ENCODE results near the gene NOS1. TPM values are rescaled to one million over a fixed set of nuclear protein-coding genes. Genes with fewer than 3 reads are reported as not detected.

The NOS1 gene
- total RNA-seq, 4 donors from 2014 or later: 6.6 to 15.4 (median 12.0) TPM

DNA sequence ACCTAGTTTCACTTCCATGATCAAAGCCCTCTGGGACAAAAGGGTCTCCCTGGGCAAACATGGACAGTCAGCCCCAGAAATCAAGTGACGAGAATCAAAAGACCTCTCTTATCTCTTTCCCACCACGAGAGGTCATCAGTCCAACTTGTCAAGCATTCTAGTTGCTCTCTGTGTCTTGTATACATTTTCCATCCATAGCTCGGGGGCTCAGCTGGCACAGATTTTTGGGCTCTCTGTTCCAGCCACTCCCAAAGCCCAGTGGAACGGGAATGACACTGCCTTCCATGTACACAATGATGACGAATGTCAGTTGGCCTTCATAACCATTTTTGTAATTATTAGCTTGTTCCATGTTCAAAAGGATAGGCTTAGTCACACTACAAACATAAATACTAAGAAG is 29.7 kb downstream of the NOS1 start:
- no peak for DNase-seq (ENCODE audit: low spot score in 2 of 2)
- Histone ChIP-seq H3K4me3 (no peak overlapping the region), H3K27me3 (peaks cover 18% of the 10 kb centered on the region), H3K36me3 (no peaks in the 10 kb centered on the region), H3K27ac (no peak overlapping the region), H3K4me1 (peaks cover 15% of the 10 kb centered on the region), H3K9me3 (no peaks in the 10 kb centered on the region)
- WGBS: 58% methylated on average over 5 of the region's 5 CpGs
- no peak for TF ChIP-seq POLR2AphosphoS5 (IDR thresholded peaks at IDR 0.05)

DNA sequence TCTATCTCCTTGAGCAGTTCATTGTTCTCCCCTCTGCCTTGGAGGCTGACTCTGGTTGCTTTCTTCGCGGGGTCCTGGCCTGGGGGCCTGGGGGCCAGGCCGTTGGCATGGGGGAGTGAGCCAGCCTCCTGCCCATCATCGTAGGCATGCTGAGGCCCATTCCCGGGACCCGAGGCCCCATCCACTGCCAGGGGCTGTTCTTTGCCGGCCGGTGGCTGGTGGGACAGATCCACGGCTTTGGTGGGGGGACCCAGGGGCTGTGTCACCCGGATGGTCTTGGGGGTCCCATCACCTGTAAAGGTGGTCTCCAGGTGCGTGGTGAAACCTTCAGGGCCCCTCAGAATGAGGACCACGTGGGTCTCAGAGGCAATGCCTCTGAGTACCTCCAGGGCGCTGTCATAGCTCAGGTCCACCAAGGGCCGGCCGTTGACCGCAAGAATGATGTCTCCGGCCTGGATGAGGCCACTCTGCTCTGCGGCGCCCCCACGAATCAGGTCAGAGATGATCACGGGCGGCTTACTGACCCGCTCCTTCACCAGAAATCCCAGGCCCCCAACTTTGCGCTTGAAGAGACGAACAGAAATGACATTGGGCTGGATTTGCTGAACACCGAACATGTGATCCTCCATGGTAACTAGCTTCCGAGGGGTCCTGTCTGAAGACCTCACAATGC is 30.8 kb downstream of the NOS1 start:
- Histone ChIP-seq H3K27me3 (peaks cover 18% of the 10 kb centered on the region), H3K27ac (no peak overlapping the region), H3K9me3 (no peaks in the 10 kb centered on the region), H3K36me3 (no peaks in the 10 kb centered on the region), H3K4me1 (peaks cover 15% of the 10 kb centered on the region), H3K4me3 (no peak overlapping the region)
- TF ChIP-seq EP300 (IDR thresholded peaks at IDR 0.05) (no peak), POLR2A (IDR thresholded peaks at IDR 0.05) (no peak), POLR2AphosphoS5 (IDR thresholded peaks at IDR 0.05) (no peak)
- TF ChIP-seq, protein P1, sequence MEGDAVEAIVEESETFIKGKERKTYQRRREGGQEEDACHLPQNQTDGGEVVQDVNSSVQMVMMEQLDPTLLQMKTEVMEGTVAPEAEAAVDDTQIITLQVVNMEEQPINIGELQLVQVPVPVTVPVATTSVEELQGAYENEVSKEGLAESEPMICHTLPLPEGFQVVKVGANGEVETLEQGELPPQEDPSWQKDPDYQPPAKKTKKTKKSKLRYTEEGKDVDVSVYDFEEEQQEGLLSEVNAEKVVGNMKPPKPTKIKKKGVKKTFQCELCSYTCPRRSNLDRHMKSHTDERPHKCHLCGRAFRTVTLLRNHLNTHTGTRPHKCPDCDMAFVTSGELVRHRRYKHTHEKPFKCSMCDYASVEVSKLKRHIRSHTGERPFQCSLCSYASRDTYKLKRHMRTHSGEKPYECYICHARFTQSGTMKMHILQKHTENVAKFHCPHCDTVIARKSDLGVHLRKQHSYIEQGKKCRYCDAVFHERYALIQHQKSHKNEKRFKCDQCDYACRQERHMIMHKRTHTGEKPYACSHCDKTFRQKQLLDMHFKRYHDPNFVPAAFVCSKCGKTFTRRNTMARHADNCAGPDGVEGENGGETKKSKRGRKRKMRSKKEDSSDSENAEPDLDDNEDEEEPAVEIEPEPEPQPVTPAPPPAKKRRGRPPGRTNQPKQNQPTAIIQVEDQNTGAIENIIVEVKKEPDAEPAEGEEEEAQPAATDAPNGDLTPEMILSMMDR (IDR thresholded peaks at IDR 0.05): no peak
- no peak for DNase-seq (ENCODE audit: low spot score in 2 of 2)
- WGBS: 90% methylated on average over 13 of the region's 27 CpGs

DNA sequence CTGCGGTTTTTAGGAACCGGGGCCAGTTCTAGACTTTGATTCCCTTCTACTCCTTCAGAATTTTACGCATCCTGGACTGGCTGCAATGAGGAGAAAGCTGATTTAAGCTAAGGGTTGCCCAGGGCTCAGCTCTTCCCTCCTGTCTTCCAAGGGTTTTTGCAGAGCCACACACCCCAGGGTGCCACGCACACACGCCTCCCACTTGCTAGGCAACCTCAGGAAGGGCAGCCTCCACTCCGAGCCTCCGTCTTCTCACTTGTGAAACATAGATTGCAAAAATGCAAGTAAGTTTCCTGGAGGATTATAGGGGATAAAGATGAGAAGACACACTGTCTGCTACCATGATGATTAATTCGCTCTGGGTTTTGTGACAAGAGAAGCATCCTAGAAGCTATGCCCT is 31.7 kb downstream of the NOS1 start:
- Histone ChIP-seq H3K36me3 (no peaks in the 10 kb centered on the region), H3K9me3 (no peaks in the 10 kb centered on the region), H3K4me3 (no peak overlapping the region), H3K27ac (no peak overlapping the region), H3K4me1 (peaks cover 7% of the 10 kb centered on the region), H3K27me3 (peaks cover 21% of the 10 kb centered on the region)
- DNase-seq (ENCODE audit: low spot score in 2 of 2): no peak
- TF ChIP-seq POLR2AphosphoS5 (IDR thresholded peaks at IDR 0.05) (no peak), POLR2A (IDR thresholded peaks at IDR 0.05) (no peak), EP300 (IDR thresholded peaks at IDR 0.05) (no peak)
- TF ChIP-seq, protein P1 (IDR thresholded peaks at IDR 0.05): no peak
- WGBS: 85% methylated on average over 8 of the region's 8 CpGs

DNA sequence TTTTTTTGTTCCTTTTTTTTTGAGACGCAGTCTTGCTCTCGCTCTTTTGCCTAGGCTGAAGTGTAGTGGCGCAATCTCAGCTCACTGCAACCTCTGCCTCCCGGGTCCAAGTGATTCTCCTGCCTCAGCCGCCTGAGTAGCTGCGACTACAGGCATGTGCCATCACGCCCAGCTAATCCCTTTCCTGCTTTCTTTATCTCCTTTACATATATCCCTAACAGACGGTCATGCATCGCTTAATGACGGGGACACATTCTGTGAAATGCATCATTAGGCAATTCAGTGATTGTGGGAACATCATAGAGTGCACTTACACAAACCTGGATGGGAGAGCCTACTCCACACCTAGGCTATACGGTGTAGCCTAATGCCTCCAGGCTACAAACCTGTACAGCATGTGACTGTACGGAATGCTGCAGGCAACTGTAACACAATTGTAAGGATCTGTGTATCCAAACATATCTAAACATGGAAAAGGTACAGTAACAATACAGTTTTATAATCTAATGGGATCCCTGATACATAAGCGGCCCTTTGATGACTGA is 32.8 kb downstream of the NOS1 start:
- Histone ChIP-seq H3K36me3 (no peaks in the 10 kb centered on the region), H3K27me3 (peaks cover 22% of the 10 kb centered on the region), H3K4me1 (no peaks in the 10 kb centered on the region), H3K9me3 (no peaks in the 10 kb centered on the region), H3K27ac (no peak overlapping the region), H3K4me3 (no peak overlapping the region)
- DNase-seq (ENCODE audit: low spot score in 2 of 2): no peak
- TF ChIP-seq, protein P1 (IDR thresholded peaks at IDR 0.05): no peak
- TF ChIP-seq POLR2AphosphoS5 (IDR thresholded peaks at IDR 0.05) (no peak), EP300 (IDR thresholded peaks at IDR 0.05) (no peak), POLR2A (IDR thresholded peaks at IDR 0.05) (no peak)
- WGBS: 44% methylated on average over 13 of the region's 13 CpGs

DNA sequence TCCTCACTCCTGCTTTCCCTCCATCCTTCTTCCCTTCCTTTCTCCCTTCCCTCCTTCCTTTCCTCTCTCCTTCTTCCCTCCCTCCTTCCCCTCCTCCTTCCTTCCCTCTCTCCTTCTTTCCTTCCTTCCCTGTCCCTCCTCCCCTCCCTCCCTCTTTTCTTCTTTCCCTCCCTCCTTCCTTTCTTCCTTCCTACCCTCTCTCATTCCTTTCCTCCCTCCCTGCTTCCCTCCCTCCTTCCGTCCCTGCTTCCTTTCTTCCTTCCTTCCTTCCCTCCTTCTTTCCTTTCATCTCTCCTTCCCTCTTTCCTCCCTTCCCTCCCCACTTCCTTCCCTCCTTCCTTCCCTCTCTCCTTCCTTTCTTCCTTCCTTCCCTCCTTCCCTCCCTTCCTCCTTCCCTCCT is 39.0 kb downstream of the NOS1 start:
- TF ChIP-seq POLR2A (IDR thresholded peaks at IDR 0.05): no peak
- no peak for TF ChIP-seq EP300 (IDR thresholded peaks at IDR 0.05)
- no peak for TF ChIP-seq POLR2AphosphoS5 (IDR thresholded peaks at IDR 0.05)
- TF ChIP-seq, protein P1 (IDR thresholded peaks at IDR 0.05): no peak
- Histone ChIP-seq H3K4me1 (no peaks in the 10 kb centered on the region), H3K36me3 (no peaks in the 10 kb centered on the region), H3K27me3 (peaks cover 4% of the 10 kb centered on the region), H3K27ac (no peak overlapping the region), H3K4me3 (no peak overlapping the region), H3K9me3 (no peaks in the 10 kb centered on the region)
- DNase-seq (ENCODE audit: low spot score in 2 of 2): no peak
- 75% methylated on average over 1 of the region's 1 CpG for WGBS

Measured in suprapubic skin (tissue), 4 donors.